ENCODE data around the gene SMYD3.
"Not testable (repeated sequence)": the region's sequence is repeated elsewhere in the genome, so short reads cannot be mapped to it uniquely, and the experiment has no call there.

Gene SMYD3

DNA sequence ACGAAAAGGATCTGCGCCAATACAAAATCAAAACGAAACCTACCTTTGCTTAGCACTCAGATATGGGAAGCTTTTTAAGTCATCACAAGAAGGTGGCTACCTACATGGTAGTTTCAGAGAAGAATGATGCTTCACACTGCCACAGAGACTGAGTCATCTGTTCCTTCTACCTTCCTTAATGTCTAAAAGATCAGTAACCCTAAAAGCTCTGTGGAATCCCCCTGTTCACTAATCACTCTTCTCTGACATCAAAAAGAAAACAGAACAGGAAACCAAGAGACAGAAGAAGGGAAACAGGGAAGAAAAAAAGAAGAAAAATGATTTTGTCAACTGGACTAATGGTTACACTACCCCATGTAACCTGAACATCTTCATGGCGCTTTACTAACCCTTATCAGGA is 177.2 kb downstream of the SMYD3 start:
- Histone ChIP-seq H3K36me3 (ENCODE audit: insufficient read depth) (no peaks in the 10 kb centered on the region), H3K27ac (no peak overlapping the region), H3K4me1 (ENCODE audit: low read depth, poor library complexity, severe bottlenecking) (no peaks in the 10 kb centered on the region), H3K4me2 (no peak overlapping the region), H3K9ac (no peak overlapping the region), H2AFZ (ENCODE audit: low read depth) (no peak overlapping the region), H3K27me3 (ENCODE audit: insufficient read depth, low read depth) (no peaks in the 10 kb centered on the region), H3K79me2 (ENCODE audit: insufficient read depth, low read depth) (no peaks in the 10 kb centered on the region), H3K4me3 (IDR thresholded peaks at IDR 0.05; ENCODE audit: insufficient read depth, low read depth, low read length) (no peak overlapping the region), H4K20me1 (ENCODE audit: insufficient read depth) (no peaks in the 10 kb centered on the region)
- TF ChIP-seq, protein P1, sequence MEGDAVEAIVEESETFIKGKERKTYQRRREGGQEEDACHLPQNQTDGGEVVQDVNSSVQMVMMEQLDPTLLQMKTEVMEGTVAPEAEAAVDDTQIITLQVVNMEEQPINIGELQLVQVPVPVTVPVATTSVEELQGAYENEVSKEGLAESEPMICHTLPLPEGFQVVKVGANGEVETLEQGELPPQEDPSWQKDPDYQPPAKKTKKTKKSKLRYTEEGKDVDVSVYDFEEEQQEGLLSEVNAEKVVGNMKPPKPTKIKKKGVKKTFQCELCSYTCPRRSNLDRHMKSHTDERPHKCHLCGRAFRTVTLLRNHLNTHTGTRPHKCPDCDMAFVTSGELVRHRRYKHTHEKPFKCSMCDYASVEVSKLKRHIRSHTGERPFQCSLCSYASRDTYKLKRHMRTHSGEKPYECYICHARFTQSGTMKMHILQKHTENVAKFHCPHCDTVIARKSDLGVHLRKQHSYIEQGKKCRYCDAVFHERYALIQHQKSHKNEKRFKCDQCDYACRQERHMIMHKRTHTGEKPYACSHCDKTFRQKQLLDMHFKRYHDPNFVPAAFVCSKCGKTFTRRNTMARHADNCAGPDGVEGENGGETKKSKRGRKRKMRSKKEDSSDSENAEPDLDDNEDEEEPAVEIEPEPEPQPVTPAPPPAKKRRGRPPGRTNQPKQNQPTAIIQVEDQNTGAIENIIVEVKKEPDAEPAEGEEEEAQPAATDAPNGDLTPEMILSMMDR (conservative IDR thresholded peaks at IDR 0.05; ENCODE audit: low read depth, low read length), result no peak

DNA sequence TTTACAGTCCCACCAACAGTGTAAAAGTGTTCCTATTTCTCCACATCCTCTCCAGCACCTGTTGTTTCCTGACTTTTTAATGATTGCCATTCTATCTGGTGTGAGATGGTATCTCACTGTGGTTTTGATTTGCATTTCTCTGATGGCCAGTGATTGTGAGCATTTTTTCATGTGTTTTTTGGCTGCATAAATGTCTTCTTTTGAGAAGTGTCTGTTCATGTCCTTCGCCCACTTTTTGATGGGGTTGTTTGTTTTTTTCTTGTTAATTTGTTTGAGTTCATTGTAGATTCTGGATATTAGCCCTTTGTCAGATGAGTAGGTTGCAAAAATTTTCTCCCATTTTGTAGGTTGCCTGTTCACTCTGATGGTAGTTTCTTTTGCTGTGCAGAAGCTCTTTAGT is 177.8 kb downstream of the SMYD3 start:
- H3K27ac ChIP-seq; H3K79me2 ChIP-seq (ENCODE audit: insufficient read depth, low read depth); H4K20me1 ChIP-seq (ENCODE audit: insufficient read depth); H3K4me3 ChIP-seq (IDR thresholded peaks at IDR 0.05; ENCODE audit: insufficient read depth, low read depth, low read length); H3K4me1 ChIP-seq (ENCODE audit: low read depth, poor library complexity, severe bottlenecking); H3K27me3 ChIP-seq (ENCODE audit: insufficient read depth, low read depth); H3K4me2 ChIP-seq; H3K36me3 ChIP-seq (ENCODE audit: insufficient read depth); H2AFZ ChIP-seq (ENCODE audit: low read depth); H3K9ac ChIP-seq: not testable (repeated sequence)

DNA sequence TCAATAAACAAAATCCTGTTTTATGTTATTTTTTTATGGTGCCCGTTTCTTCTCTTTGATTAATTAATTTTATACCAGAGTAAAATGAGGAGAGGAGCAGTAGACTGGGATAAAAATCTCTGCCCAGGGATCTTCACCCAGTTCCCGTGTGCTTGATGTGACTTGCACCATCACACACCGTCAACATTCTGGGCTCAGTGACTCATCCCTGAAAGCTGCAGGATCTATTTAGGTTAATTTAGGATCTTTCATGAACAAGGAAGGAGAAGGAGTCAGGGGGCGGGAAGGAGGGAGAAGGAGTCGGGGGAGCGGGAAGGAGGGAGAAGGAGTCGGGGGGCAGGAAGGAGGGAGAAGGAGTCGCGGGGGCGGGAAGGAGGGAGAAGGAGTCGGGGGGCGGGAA is 182.4 kb downstream of the SMYD3 start:
- Histone ChIP-seq H3K4me1 (ENCODE audit: low read depth, poor library complexity, severe bottlenecking) (no peaks in the 10 kb centered on the region), H3K36me3 (ENCODE audit: insufficient read depth) (no peaks in the 10 kb centered on the region), H3K27ac (no peak overlapping the region), H3K4me3 (IDR thresholded peaks at IDR 0.05; ENCODE audit: insufficient read depth, low read depth, low read length) (no peak overlapping the region), H2AFZ (ENCODE audit: low read depth) (no peak overlapping the region), H3K9ac (no peak overlapping the region), H3K27me3 (ENCODE audit: insufficient read depth, low read depth) (no peaks in the 10 kb centered on the region), H3K79me2 (ENCODE audit: insufficient read depth, low read depth) (no peaks in the 10 kb centered on the region), H4K20me1 (ENCODE audit: insufficient read depth) (no peaks in the 10 kb centered on the region), H3K4me2 (no peak overlapping the region)
- TF ChIP-seq, protein P1 (conservative IDR thresholded peaks at IDR 0.05; ENCODE audit: low read depth, low read length), result no peak

DNA sequence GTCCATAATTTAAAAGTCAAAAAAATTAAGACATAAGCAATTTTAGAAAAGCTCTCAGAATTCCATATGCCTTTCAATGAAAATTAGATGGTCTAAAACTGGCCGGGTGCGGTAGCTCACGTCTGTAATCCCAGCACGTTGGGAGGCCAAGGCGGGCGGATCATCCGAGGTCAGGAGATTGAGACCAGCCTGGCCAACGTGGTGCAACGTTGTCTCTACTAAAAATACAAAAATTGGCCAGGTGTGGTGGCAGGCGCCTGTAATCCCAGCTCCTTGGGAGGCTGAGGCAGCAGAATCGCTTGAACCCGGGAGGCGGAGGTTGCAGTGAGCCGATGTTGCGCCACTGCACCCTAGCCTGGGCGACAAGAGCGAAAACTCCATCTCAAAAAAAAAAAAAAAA is 183.0 kb downstream of the SMYD3 start:
- H2AFZ ChIP-seq (ENCODE audit: low read depth); H3K4me3 ChIP-seq (IDR thresholded peaks at IDR 0.05; ENCODE audit: insufficient read depth, low read depth, low read length); H3K4me2 ChIP-seq; H3K27ac ChIP-seq; H3K4me1 ChIP-seq (ENCODE audit: low read depth, poor library complexity, severe bottlenecking); H3K27me3 ChIP-seq (ENCODE audit: insufficient read depth, low read depth); H4K20me1 ChIP-seq (ENCODE audit: insufficient read depth); H3K36me3 ChIP-seq (ENCODE audit: insufficient read depth); H3K9ac ChIP-seq; H3K79me2 ChIP-seq (ENCODE audit: insufficient read depth, low read depth): not testable (repeated sequence)

DNA sequence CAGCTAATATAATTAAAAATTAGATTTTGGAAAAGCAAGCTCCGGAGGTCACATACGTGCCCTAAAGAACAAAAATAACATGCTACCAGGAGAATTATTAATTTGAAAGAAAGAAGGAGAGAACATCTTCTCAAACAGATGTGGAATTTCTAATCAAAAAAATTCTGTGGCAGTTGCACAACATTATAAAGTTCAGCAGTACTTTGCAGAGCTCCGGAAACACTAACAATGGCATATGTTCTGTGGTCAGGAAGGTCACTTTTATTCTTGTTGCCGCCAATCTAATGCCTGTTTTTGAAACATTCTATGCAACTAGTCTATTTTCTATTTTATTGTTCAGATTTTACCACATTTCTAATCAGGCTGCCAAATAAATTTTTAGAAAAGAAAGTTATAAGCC is 186.8 kb downstream of the SMYD3 start:
- Histone ChIP-seq H2AFZ (ENCODE audit: low read depth) (no peak overlapping the region), H3K4me2 (no peak overlapping the region), H3K36me3 (ENCODE audit: insufficient read depth) (no peaks in the 10 kb centered on the region), H3K9ac (no peak overlapping the region), H3K4me3 (IDR thresholded peaks at IDR 0.05; ENCODE audit: insufficient read depth, low read depth, low read length) (no peak overlapping the region), H3K27ac (no peak overlapping the region), H3K79me2 (ENCODE audit: insufficient read depth, low read depth) (no peaks in the 10 kb centered on the region), H3K27me3 (ENCODE audit: insufficient read depth, low read depth) (no peaks in the 10 kb centered on the region), H4K20me1 (ENCODE audit: insufficient read depth) (no peaks in the 10 kb centered on the region), H3K4me1 (ENCODE audit: low read depth, poor library complexity, severe bottlenecking) (no peaks in the 10 kb centered on the region)
- TF ChIP-seq, protein P1 (conservative IDR thresholded peaks at IDR 0.05; ENCODE audit: low read depth, low read length), result no peak
